ENCODE results near the gene HOXC10. TPM values are rescaled to one million over a fixed set of nuclear protein-coding genes. Genes with fewer than 3 reads are reported as not detected.

HOXC10 gene
- total and polyA plus RNA-seq, 8 donors = not detected

GRCh38 chr12:53944209-53944608, 40.7 kb upstream of the HOXC10 start:
- Histone ChIP-seq H3K36me3 (no peaks in the 10 kb centered on the region), H3K4me3 (no peak overlapping the region), H3K4me1 (peaks cover 0 to 15% (median 6%) of the 10 kb centered on the region in 4 donors), H3K27me3 (peaks cover 34 to 100% (median 95%) of the 10 kb centered on the region in 3 donors), H3K9me3 (no peaks in the 10 kb centered on the region), H3K27ac (no peak overlapping the region)
- no peak for DNase-seq
- intact Hi-C loops (cut with DNase I; ENCODE audit: low total_unique reads) = no loop called here
- TF ChIP-seq POLR2A (IDR thresholded peaks at IDR 0.05) (no peak), CTCF (IDR thresholded peaks at IDR 0.05) (no peak), EP300 (IDR thresholded peaks at IDR 0.05) (no peak), POLR2AphosphoS5 (IDR thresholded peaks at IDR 0.05) (no peak)
- 7 to 18% (median 14%) methylated on average over 4 of the region's 4 CpGs for WGBS, 5 donors

GRCh38 chr12:53944907-53945847, 39.8 kb upstream of the HOXC10 start:
- no peak for DNase-seq
- H3K36me3 ChIP-seq = no peaks in the 10 kb centered on the region
- intact Hi-C loops (cut with DNase I; ENCODE audit: low total_unique reads) = no loop called here
- H3K4me3 ChIP-seq = no peak overlapping the region
- peaks cover 32 to 100% (median 95%) of the 10 kb centered on the region in 3 donors for H3K27me3 ChIP-seq
- peaks cover 0 to 12% (median 3%) of the 10 kb centered on the region in 4 donors for H3K4me1 ChIP-seq
- no peak for TF ChIP-seq EP300 (IDR thresholded peaks at IDR 0.05)
- no peak for TF ChIP-seq POLR2A (IDR thresholded peaks at IDR 0.05)
- TF ChIP-seq POLR2AphosphoS5 (IDR thresholded peaks at IDR 0.05) = no peak
- TF ChIP-seq CTCF (IDR thresholded peaks at IDR 0.05) = no peak
- WGBS, 5 donors = 6 to 10% (median 7%) methylated on average over 49 to 51 of the region's 51 CpGs
- H3K9me3 ChIP-seq = no peaks in the 10 kb centered on the region
- H3K27ac ChIP-seq = no peak overlapping the region

- intact Hi-C loops (cut with DNase I; ENCODE audit: low total_unique reads) = no loop called here
- peaks cover 0 to 31% (median 14%) of the 10 kb centered on the region in 4 donors for H3K4me1 ChIP-seq
- H3K27ac ChIP-seq = no peak overlapping the region
- H3K4me3 ChIP-seq = no peak overlapping the region
- peaks cover 43 to 100% (median 98%) of the 10 kb centered on the region in 3 donors for H3K27me3 ChIP-seq
- DNase-seq = no peak
- H3K36me3 ChIP-seq = no peaks in the 10 kb centered on the region
- no peak for TF ChIP-seq POLR2AphosphoS5 (IDR thresholded peaks at IDR 0.05)
- no peak for TF ChIP-seq EP300 (IDR thresholded peaks at IDR 0.05)
- no peak for TF ChIP-seq CTCF (IDR thresholded peaks at IDR 0.05)
- TF ChIP-seq POLR2A (IDR thresholded peaks at IDR 0.05) = no peak
- H3K9me3 ChIP-seq = no peaks in the 10 kb centered on the region
Measured at GRCh38 chr12:53947743-53948142, 37.2 kb upstream of the HOXC10 start.

GRCh38 chr12:53948650-53949593, 36.0 kb upstream of the HOXC10 start:
- TF ChIP-seq EP300 (IDR thresholded peaks at IDR 0.05) (no peak), CTCF (IDR thresholded peaks at IDR 0.05) (no peak), POLR2A (IDR thresholded peaks at IDR 0.05) (no peak), POLR2AphosphoS5 (IDR thresholded peaks at IDR 0.05) (no peak)
- DNase-seq = no peak
- Histone ChIP-seq H3K36me3 (no peaks in the 10 kb centered on the region), H3K4me1 (peaks cover 0 to 40% (median 16%) of the 10 kb centered on the region in 4 donors), H3K9me3 (no peaks in the 10 kb centered on the region), H3K27me3 (peaks cover 53 to 100% (median 98%) of the 10 kb centered on the region in 3 donors), H3K4me3 (no peak overlapping the region), H3K27ac (no peak overlapping the region)
- intact Hi-C loops (cut with DNase I; ENCODE audit: low total_unique reads) = no loop called here
- 33 to 37% (median 35%) methylated on average over 6 to 9 of the region's 9 CpGs for WGBS, 5 donors
